Activated T-cell treated with anti-CD3 and anti-CD28 coated beads, Interleukin-2, amount 50 U/mL, for 1 hour (primary cell): ENCODE measurements around the gene FAM76A.
"Not testable (repeated sequence)": the region's sequence is repeated elsewhere in the genome, so short reads cannot be mapped to it uniquely, and the experiment has no call there.

Experiments used
- DNase-seq: peaks from one replicate; pipeline ENCODE4 v3.0.0-alpha.2; 2020

The FAM76A gene

GRCh38 chr1:27726173-27727044, 648 bp downstream of the FAM76A start:
- DNase-seq = no peak

GRCh38 chr1:27727126-27727525, 1.4 kb downstream of the FAM76A start:
- no peak for DNase-seq

- DNase-seq = no peak
These were observed 10.5 kb downstream of the FAM76A start for GRCh38 chr1:27736252-27736651.

GRCh38 chr1:27741121-27741520, 15.4 kb downstream of the FAM76A start:
- DNase-seq = no peak

GRCh38 chr1:27744556-27744955, 18.8 kb downstream of the FAM76A start:
- no peak for DNase-seq

GRCh38 chr1:27745466-27745865, 19.7 kb downstream of the FAM76A start:
- no peak for DNase-seq

GRCh38 chr1:27752360-27752759, 26.6 kb downstream of the FAM76A start:
- no peak for DNase-seq

GRCh38 chr1:27755286-27755685, 29.5 kb downstream of the FAM76A start:
- no peak for DNase-seq

- no peak for DNase-seq
These were observed 30.1 kb downstream of the FAM76A start for GRCh38 chr1:27755865-27756264.

- DNase-seq = no peak
These were observed 33.5 kb downstream of the FAM76A start for GRCh38 chr1:27759236-27759635.

- DNase-seq = no peak
These were observed 34.7 kb downstream of the FAM76A start for GRCh38 chr1:27760426-27760825.

GRCh38 chr1:27762033-27762432, 36.3 kb downstream of the FAM76A start:
- no peak for DNase-seq

GRCh38 chr1:27763358-27763757, 37.6 kb downstream of the FAM76A start:
- DNase-seq = no peak

GRCh38 chr1:27770293-27770830, 44.6 kb downstream of the FAM76A start:
- DNase-seq = no peak

- DNase-seq = no peak
These were observed 46.5 kb downstream of the FAM76A start for GRCh38 chr1:27772036-27772931.

GRCh38 chr1:27772932-27773825, 47.4 kb downstream of the FAM76A start, which contains the start of gene STX12:
Gene STX12, plus strand, starts transcription at chr1:27773219. Its CDS starts 89 bp downstream, at chr1:27773308.
- DNase-seq = peak; percentile 99

GRCh38 chr1:27773826-27774445, 48.2 kb downstream of the FAM76A start:
- DNase-seq = no peak

- DNase-seq = no peak
These were observed 48.9 kb downstream of the FAM76A start for GRCh38 chr1:27774654-27775053.

GRCh38 chr1:27775336-27775735, 49.6 kb downstream of the FAM76A start:
- DNase-seq = not testable (repeated sequence)

GRCh38 chr1:27776276-27776675, 50.5 kb downstream of the FAM76A start:
- not testable (repeated sequence) for DNase-seq

- DNase-seq = no peak
These were observed 52.3 kb downstream of the FAM76A start for GRCh38 chr1:27778056-27778455.

- DNase-seq = no peak
These were observed 53.4 kb downstream of the FAM76A start for GRCh38 chr1:27779122-27779521.
